Bronchial epithelial cell (primary cell): ENCODE measurements around the gene AFAP1L2. TPM values are rescaled to one million over a fixed set of nuclear protein-coding genes. Genes with fewer than 3 reads are reported as not detected.

Experiments
- DNase-seq: peaks from one replicate; pipeline ENCODE4 v3.0.0-alpha.2; 2010; ENCODE audit warnings: low read depth
- FAIRE-seq: peaks from 2 replicates; lab custom pipeline; 2011; peaks lifted over from hg19 to GRCh38; lab: Jason Lieb, UNC
- H3K27me3 ChIP-seq: 2 replicates; pipeline ENCODE4 v1.5.1; 2011; ENCODE audit warnings: low read length; ENCODE audit not compliant: control insufficient read depth, insufficient read depth
- H3K36me3 ChIP-seq: 2 replicates; pipeline ENCODE4 v1.5.1; 2011; ENCODE audit warnings: low read length; ENCODE audit not compliant: control insufficient read depth, insufficient read depth
- H3K4me3 ChIP-seq: 2 replicates; pipeline ENCODE4 v1.5.1; 2011; ENCODE audit warnings: mild to moderate bottlenecking, low read depth, low read length, control low read depth
- CTCF ChIP-seq: IDR thresholded peaks from 2 replicates; pipeline ENCODE4 v1.5.1; 2011; ENCODE audit warnings: mild to moderate bottlenecking, moderate library complexity, low read length, control low read depth, inconsistent platforms; ENCODE audit not compliant: insufficient read depth, severe bottlenecking
- total RNA-seq: library from RNA; depleted of rRNA; stranded (reverse); fragments of >200 nt; gene quantifications from 2 replicates; pipeline ENCODE4 v1.2.1, GENCODE V29; 2014

The AFAP1L2 gene
- total RNA-seq, 1 donor from 2014 or later, result 6.8 TPM

- Histone ChIP-seq H3K27me3 (no peaks in the 10 kb centered on the region), H3K4me3 (no peak overlapping the region), H3K36me3 (no peaks in the 10 kb centered on the region)
- no peak for TF ChIP-seq CTCF
- DNase-seq, result no peak
- FAIRE-seq, result peak; percentile 68
These were observed 91.2 kb downstream of the AFAP1L2 start for GRCh38 chr10:114313139-114313538.

GRCh38 chr10:114311496-114312209, 92.6 kb downstream of the AFAP1L2 start:
- FAIRE-seq (no peak), DNase-seq (no peak)
- no peaks in the 10 kb centered on the region for H3K36me3 ChIP-seq
- no peak for TF ChIP-seq CTCF
- no peaks in the 10 kb centered on the region for H3K27me3 ChIP-seq
- no peak overlapping the region for H3K4me3 ChIP-seq

GRCh38 chr10:114311023-114311422, 93.3 kb downstream of the AFAP1L2 start:
- Histone ChIP-seq H3K4me3 (no peak overlapping the region), H3K36me3 (no peaks in the 10 kb centered on the region), H3K27me3 (no peaks in the 10 kb centered on the region)
- TF ChIP-seq CTCF, result no peak
- DNase-seq (no peak), FAIRE-seq (no peak)

GRCh38 chr10:114310346-114310745, 94.0 kb downstream of the AFAP1L2 start:
- H3K27me3 ChIP-seq, result no peaks in the 10 kb centered on the region
- DNase-seq (no peak), FAIRE-seq (no peak)
- no peak for TF ChIP-seq CTCF
- no peaks in the 10 kb centered on the region for H3K36me3 ChIP-seq
- H3K4me3 ChIP-seq, result no peak overlapping the region

- FAIRE-seq, result no peak
- Histone ChIP-seq H3K27me3 (no peaks in the 10 kb centered on the region), H3K4me3 (no peak overlapping the region), H3K36me3 (no peaks in the 10 kb centered on the region)
- no peak for DNase-seq
- no peak for TF ChIP-seq CTCF
These were observed 95.0 kb downstream of the AFAP1L2 start for GRCh38 chr10:114309364-114309651.
